GM12865 (cell line): ENCODE data around the gene SLC1A7.

Experiments
- DNase-seq: peaks from one replicate; pipeline ENCODE4 v3.0.0; 2010; ENCODE audit warnings: low read depth
- H3K4me3 ChIP-seq: 2 replicates; pipeline ENCODE4 v1.5.1; 2011; ENCODE audit warnings: mild to moderate bottlenecking, low read depth, low read length, control low read depth
- TF ChIP-seq, protein P1 (sequence below): IDR thresholded peaks from 2 replicates; pipeline ENCODE4 v1.5.1; 2011; ENCODE audit warnings: low read length, control low read depth, low read depth, inconsistent platforms; ENCODE audit not compliant: insufficient read depth; ENCODE audit errors: missing control alignments

SLC1A7 gene

DNA sequence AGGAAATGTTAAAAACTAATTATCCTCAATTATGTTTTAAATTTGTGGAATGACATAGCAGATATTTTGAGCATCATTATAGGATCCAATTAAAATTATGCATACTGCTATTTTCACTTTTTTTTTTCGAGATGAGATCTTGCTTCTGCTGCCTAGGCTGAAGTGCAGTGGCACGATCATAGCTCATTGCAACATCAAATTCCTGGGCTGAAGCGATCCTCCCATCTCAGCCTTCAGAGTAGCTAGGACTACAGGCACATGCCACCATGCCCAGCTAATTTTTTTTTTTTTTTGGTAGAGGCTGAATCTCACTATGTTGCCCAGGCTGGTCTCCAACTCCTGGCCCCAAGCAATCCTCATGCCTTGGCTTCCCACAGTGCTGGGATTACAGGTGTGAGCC is 11.3 kb upstream of the SLC1A7 start:
- TF ChIP-seq, protein P1, sequence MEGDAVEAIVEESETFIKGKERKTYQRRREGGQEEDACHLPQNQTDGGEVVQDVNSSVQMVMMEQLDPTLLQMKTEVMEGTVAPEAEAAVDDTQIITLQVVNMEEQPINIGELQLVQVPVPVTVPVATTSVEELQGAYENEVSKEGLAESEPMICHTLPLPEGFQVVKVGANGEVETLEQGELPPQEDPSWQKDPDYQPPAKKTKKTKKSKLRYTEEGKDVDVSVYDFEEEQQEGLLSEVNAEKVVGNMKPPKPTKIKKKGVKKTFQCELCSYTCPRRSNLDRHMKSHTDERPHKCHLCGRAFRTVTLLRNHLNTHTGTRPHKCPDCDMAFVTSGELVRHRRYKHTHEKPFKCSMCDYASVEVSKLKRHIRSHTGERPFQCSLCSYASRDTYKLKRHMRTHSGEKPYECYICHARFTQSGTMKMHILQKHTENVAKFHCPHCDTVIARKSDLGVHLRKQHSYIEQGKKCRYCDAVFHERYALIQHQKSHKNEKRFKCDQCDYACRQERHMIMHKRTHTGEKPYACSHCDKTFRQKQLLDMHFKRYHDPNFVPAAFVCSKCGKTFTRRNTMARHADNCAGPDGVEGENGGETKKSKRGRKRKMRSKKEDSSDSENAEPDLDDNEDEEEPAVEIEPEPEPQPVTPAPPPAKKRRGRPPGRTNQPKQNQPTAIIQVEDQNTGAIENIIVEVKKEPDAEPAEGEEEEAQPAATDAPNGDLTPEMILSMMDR, result no peak
- no peak overlapping the region for H3K4me3 ChIP-seq
- no peak for DNase-seq

DNA sequence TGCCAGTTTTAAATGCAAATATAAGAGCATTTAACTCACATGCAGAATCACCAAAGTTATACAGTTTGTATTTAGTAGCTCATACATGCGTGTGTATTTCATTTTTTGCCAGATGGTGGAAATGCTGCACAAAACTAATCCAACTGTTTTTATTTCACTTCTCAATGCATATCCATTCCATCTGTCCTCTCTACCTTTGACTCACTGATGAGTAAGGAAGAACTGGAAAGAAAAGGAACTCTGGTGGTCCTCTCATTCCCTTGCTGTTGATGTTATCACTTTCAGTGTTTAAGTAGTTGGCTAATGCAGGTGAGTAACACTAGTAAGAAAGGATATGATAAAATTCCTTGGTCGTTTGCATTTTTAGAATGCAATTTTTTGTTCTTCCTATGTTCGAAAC is 5.7 kb upstream of the SLC1A7 start:
- TF ChIP-seq, protein P1, result no peak
- no peak overlapping the region for H3K4me3 ChIP-seq
- no peak for DNase-seq

DNA sequence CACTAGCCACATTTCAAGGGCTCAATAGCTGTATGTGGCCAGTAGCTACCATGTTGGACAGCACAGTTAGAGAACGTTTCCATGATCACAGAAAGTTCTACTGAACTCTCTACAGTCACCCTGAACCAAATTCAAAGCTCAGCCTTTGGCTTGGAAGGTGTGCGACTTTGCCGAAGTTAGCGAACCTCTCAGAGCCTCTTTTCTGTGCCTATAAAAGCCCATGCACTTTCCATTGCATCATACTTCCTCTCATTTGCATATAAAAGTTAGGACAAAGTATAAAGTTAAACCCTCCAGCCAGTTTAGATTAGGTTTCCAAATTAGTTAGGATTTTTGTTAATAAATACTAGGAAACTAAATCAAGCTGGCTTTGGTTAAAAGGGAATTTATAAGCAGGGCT is 4.7 kb upstream of the SLC1A7 start:
- TF ChIP-seq, protein P1, result no peak
- no peak overlapping the region for H3K4me3 ChIP-seq
- no peak for DNase-seq

DNA sequence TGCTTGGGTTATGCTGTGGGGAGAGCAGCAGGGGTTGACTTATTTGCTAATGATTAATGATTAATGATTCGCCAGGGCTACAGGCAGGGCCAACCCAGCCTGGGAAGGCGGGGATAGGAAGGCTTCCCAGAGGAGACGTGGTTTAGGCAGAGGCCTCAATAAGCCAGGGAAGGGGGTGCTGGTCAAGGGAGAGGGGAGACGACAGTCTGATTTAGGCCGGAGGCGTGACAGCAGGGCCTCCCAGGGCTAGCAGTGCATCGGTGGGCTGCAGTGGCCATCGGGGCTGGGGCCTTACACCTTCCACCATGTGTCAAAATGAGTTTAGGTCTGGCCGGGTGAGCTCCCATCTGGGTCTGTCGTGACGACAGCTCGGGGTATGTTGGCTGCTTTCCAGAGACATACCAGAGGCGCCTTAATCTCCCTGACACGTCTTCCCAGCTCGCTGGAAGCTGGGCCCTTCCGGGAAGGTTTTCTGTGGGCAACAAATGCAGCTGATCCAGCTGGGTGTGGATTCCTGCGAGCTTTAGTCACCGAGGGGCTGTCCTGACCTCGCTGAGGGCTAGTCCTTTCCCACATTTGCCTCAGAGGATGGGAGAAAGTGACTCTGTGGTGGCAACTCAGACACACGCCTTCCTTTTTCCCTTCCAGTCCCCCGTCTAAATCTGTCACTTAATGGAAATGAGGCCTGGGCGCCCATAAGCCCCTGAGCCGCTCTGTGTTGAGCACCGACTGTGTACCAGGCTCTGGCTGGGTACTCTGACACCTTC is 3.7 kb upstream of the SLC1A7 start:
- DNase-seq, result no peak
- H3K4me3 ChIP-seq, result no peak overlapping the region
- TF ChIP-seq, protein P1, result no peak

DNA sequence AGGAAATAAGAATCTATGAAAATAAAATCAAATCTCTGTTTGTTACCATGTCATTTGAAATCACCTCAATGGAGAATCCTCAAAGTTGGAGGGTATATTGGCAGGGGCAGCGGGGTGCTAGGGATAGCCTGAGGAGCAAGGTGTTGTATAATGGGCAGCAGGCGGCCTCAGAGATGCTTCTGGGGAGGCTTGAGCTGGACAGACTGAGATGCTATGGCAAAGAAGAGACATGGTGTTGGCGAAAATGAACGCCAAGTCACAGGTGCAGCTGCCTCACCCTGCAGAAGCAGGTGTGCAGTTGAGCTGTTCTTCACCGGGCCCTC is 3.1 kb upstream of the SLC1A7 start:
- TF ChIP-seq, protein P1, result no peak
- DNase-seq, result no peak
- no peak overlapping the region for H3K4me3 ChIP-seq

DNA sequence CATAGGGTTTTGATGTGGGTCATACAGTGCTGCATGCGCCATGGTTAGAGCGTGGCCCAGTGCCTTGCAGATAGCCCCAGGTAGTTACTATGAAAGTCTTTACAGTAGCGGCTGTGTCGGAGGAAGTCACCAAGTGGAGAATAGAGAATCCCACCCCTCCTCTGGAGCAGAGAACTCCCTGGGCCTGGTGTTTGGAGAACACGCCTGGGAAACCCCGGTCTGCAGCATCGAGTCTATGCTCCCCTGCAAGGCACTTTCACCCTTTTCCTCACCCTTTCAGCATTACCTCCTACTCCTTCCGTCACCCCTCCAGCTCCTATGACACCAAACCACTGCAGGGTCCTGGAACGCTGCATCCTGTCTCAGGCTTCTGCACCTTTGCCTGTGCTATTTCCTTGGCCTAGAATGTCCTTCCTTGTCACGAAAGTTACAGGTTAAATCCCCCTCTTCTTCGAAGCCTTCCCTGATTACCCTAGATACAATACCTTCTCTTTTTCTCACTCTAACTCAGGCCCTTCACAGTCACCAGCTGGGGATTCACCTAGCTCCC is 2.7 kb upstream of the SLC1A7 start:
- no peak overlapping the region for H3K4me3 ChIP-seq
- TF ChIP-seq, protein P1, result no peak
- DNase-seq, result no peak

DNA sequence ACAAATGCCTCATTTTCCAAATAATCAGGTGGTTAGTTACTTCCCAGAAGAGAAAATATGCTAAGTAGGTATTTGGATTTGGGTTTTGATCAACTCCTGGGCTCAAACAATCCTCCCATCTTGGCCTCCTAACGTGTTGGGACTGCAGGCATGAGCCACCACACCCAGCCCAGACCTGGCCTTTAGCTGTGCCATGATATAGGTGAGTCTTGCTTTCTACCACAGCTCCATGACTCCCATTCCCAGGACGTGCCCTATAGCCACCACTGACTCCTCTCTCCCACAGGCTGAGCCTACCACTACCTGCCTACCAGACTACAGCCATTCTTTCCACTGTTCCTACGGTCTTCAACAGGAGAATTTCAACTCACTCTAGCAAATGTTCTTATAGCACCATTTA is 1.8 kb upstream of the SLC1A7 start:
- TF ChIP-seq, protein P1, result no peak
- no peak for DNase-seq
- no peak overlapping the region for H3K4me3 ChIP-seq
